GM06990 (cell line): Measurements from ENCODE around the gene GATAD2B.

Source experiments
- DNase-seq: peaks from one replicate; pipeline ENCODE4 v3.0.0-alpha.2; 2011; ENCODE audit not compliant: insufficient read length; ENCODE audit errors: extremely low read depth
- H3K27me3 ChIP-seq: replicated peaks from 2 replicates; pipeline ENCODE4 v1.6.0; 2011; ENCODE audit warnings: low read length; ENCODE audit not compliant: control insufficient read depth, insufficient read depth
- H3K36me3 ChIP-seq: 2 replicates; pipeline ENCODE4 v1.5.1; 2011; ENCODE audit warnings: low read length; ENCODE audit not compliant: control insufficient read depth, insufficient read depth
- H3K4me3 ChIP-seq: replicated peaks from 2 replicates; pipeline ENCODE4 v1.5.1; 2011; ENCODE audit warnings: low read depth, mild to moderate bottlenecking, control low read depth, low read length
- TF ChIP-seq, protein P1 (sequence below): IDR thresholded peaks from 2 replicates; pipeline ENCODE4 v1.5.1; 2011; ENCODE audit warnings: low read length, control low read depth, mild to moderate bottlenecking, inconsistent platforms; ENCODE audit not compliant: insufficient read depth, poor library complexity, severe bottlenecking

Gene GATAD2B

DNA sequence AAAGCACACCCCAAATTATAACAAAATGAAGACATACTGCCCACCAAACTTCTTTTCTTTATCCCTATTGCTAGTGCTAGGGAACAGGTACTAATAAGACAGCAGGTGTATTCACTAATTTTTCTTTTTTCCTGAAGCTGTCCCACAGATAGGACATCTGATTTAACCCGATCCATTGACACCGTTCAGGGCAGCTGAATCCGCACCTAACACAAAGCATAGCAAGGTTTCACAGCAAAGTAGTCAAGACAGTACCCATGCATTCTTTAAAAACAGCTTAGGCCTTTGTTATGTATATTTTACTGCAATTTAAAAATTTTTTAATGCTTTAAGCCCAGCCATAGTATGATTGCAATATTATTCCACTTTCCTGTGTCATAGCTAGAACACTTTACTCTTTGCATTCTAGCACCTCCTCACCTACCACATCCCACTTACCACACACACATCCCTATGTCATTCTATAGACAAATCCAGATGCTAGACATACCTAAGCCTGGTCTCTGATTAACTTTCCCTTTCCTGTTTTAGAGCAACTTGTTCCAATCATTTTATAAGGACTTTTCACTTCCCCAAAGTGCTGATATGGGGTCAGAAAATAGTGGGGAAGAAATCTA, 40.4 kb downstream of the GATAD2B start:
- no peaks in the 10 kb centered on the region for H3K36me3 ChIP-seq
- no peak for DNase-seq
- TF ChIP-seq, protein P1, sequence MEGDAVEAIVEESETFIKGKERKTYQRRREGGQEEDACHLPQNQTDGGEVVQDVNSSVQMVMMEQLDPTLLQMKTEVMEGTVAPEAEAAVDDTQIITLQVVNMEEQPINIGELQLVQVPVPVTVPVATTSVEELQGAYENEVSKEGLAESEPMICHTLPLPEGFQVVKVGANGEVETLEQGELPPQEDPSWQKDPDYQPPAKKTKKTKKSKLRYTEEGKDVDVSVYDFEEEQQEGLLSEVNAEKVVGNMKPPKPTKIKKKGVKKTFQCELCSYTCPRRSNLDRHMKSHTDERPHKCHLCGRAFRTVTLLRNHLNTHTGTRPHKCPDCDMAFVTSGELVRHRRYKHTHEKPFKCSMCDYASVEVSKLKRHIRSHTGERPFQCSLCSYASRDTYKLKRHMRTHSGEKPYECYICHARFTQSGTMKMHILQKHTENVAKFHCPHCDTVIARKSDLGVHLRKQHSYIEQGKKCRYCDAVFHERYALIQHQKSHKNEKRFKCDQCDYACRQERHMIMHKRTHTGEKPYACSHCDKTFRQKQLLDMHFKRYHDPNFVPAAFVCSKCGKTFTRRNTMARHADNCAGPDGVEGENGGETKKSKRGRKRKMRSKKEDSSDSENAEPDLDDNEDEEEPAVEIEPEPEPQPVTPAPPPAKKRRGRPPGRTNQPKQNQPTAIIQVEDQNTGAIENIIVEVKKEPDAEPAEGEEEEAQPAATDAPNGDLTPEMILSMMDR: no peak
- H3K27me3 ChIP-seq: no peaks in the 10 kb centered on the region
- no peak overlapping the region for H3K4me3 ChIP-seq

DNA sequence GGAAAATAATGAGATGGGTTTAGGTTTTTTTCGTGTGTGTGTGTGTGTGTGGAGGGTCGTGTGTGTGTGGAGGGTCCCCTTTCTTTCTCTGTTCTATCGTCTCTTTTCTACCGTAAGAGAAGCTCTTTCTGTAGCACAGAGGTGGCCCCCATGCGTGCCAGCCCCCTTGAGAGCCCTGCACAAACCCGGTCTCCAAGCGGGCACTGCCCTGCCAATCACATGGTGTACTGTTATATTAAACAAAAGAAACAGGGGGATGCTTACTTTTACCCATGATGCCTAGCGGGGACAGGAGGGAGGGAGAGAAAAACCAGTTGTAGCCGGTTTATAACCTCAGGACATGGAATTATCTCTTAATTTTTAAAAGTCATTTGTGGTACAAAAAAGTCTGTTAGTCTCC, 41.0 kb downstream of the GATAD2B start:
- DNase-seq: no peak
- H3K36me3 ChIP-seq: no peaks in the 10 kb centered on the region; the same call in 1 of the 2 replicates
- H3K4me3 ChIP-seq: no peak overlapping the region
- TF ChIP-seq, protein P1: no peak
- H3K27me3 ChIP-seq: no peaks in the 10 kb centered on the region

DNA sequence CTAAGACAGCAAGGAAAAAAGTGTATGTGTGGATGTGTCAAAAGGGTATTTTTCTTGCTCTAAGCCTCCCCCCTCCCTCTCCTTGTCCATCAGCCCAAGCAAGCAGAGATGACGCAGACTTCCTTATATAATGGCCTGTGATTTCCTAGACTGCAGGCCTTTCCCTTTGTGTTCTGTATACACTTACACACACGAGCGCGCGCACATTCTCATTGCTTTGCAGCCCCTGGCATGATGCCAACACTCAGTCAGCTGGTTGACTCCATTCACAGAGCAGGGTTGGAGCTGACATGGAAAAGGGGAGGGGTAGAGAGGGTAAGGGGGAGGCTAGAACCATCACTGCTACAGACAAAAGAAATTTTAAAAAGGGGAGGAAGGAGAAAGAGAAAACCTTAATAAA, 41.8 kb downstream of the GATAD2B start:
- Histone ChIP-seq H3K36me3 (no peaks in the 10 kb centered on the region; the same call in none of the 2 replicates), H3K4me3 (no peak overlapping the region), H3K27me3 (no peaks in the 10 kb centered on the region)
- TF ChIP-seq, protein P1: no peak
- DNase-seq: no peak

DNA sequence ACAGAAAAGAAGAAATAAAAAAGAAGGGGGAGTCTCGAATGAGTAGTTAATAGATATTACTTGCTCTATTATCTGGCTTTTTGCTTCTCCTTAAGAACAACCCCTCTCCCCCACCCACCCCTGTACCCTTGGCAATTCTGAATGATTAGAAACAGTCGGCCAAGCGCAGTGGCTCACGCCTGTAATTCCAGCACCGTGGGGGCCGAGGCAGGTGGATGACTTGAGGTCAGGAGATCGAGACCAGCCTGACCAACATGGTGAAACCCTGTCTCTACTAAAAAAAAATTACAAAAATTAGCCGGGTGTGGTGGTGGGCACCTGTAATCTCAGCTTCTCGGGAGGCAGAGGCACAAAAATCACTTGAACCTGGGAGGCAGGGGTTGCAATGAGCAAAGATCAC, 42.7 kb downstream of the GATAD2B start:
- TF ChIP-seq, protein P1: no peak
- Histone ChIP-seq H3K36me3 (no peaks in the 10 kb centered on the region; the same call in none of the 2 replicates), H3K27me3 (no peaks in the 10 kb centered on the region), H3K4me3 (no peak overlapping the region)
- no peak for DNase-seq

DNA sequence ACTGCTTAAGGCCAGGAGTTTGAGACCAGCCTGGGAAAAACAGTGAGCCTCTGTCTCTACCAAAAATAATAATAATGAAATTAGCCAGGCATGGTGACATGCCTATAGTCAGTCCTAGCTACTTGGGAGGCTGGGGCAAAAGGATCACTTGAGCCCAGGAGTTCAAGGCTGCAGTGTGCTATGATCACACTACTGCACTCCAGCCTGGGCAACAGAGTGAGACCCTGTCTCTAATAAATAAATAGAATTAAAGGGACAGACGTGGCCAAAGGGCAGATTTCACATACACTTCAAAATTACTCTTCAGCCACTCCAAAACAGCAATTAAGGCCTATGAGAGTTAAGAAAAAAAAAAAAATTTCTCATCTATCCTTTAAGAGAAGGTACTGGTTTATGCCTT, 45.7 kb downstream of the GATAD2B start:
- TF ChIP-seq, protein P1: no peak
- Histone ChIP-seq H3K4me3 (no peak overlapping the region), H3K36me3 (peaks cover 2% of the 10 kb centered on the region), H3K27me3 (no peaks in the 10 kb centered on the region)
- no peak for DNase-seq

DNA sequence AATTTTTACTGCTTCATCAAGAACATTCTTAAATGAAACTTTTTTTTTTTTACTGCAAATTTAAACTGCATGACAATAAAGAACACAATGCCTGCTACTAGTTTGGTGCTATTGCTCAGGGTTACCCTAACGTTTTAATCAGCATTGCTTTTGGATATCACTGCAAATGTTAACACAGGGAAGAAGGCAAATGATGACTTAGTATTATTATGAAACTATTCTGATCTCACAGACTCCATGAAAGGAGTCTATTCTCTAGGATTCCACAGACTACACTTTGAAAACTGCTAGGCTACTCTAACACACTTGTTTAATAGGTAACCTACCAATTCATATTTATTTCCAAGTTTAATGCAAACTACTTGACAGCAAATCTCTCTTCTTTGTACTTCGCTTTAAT, 49.8 kb downstream of the GATAD2B start:
- no peaks in the 10 kb centered on the region for H3K27me3 ChIP-seq
- TF ChIP-seq, protein P1: no peak
- peaks cover 2% of the 10 kb centered on the region for H3K36me3 ChIP-seq
- no peak overlapping the region for H3K4me3 ChIP-seq
- no peak for DNase-seq
